Hematopoietic multipotent progenitor cell treated with erythropoietin and hydrocortisone succinate and interleukin-3 and kit ligand, for 8 days (in vitro differentiated cells): Measurements from ENCODE around the gene DAZL.

Source experiments
- DNase-seq: peaks from one replicate; pipeline ENCODE4 v3.0.0-alpha.2; 2015

DAZL gene

GRCh38 chr3:16538507-16538906, 66.7 kb downstream of the DAZL start:
- DNase-seq, result no peak

GRCh38 chr3:16536996-16537395, 68.2 kb downstream of the DAZL start:
- DNase-seq, result no peak
